Activated CD4-positive, alpha-beta T cell treated with anti-CD3 and anti-CD28 coated beads, Interleukin-2, amount 50 U/mL, for 4 hours (primary cell): ENCODE measurements around the gene CTAG1B.
"Not testable (repeated sequence)": the region's sequence is repeated elsewhere in the genome, so short reads cannot be mapped to it uniquely, and the experiment has no call there.

Experiments
- DNase-seq, 2 experiments: peaks; one replicate each; pipeline ENCODE4 v3.0.0-alpha.2; 2020

CTAG1B gene

GRCh38 chrX:154582994-154583393, 36.1 kb downstream of the CTAG1B start:
- not testable (repeated sequence) for DNase-seq

GRCh38 chrX:154575076-154575475, 44.0 kb downstream of the CTAG1B start:
- not testable (repeated sequence) for DNase-seq

GRCh38 chrX:154573061-154573460, 46.0 kb downstream of the CTAG1B start:
- DNase-seq: not testable (repeated sequence)

GRCh38 chrX:154570361-154570760, 48.7 kb downstream of the CTAG1B start:
- not testable (repeated sequence) for DNase-seq
